Stromal cell of bone marrow (primary cell): ENCODE results near the gene LTBP4.

ENCODE experiments used
- DNase-seq: peaks from one replicate; pipeline ENCODE4 v3.0.0-alpha.2; 2012; ENCODE audit warnings: low read depth

LTBP4 gene

GRCh38 chr19:40663695-40664692, 62.8 kb downstream of the LTBP4 start:
- no peak for DNase-seq

- DNase-seq: no peak
These were observed 65.8 kb downstream of the LTBP4 start for GRCh38 chr19:40666803-40667438.

- no peak for DNase-seq
These were observed 66.4 kb downstream of the LTBP4 start for GRCh38 chr19:40667602-40668001.

GRCh38 chr19:40668991-40669614, 67.9 kb downstream of the LTBP4 start:
- no peak for DNase-seq

GRCh38 chr19:40671404-40671803, 70.2 kb downstream of the LTBP4 start:
- no peak for DNase-seq

GRCh38 chr19:40672038-40672437, 70.9 kb downstream of the LTBP4 start:
- DNase-seq: no peak

- no peak for DNase-seq
These were observed 71.6 kb downstream of the LTBP4 start for GRCh38 chr19:40672573-40673299.

GRCh38 chr19:40673397-40673796, 72.2 kb downstream of the LTBP4 start:
- DNase-seq: no peak

GRCh38 chr19:40674291-40674690, 73.1 kb downstream of the LTBP4 start:
- DNase-seq: no peak

- no peak for DNase-seq
These were observed 76.0 kb downstream of the LTBP4 start for GRCh38 chr19:40677156-40677555.
